OCI-LY1 (cell line): ENCODE measurements around the gene TTC28.

Source experiments
- H2AFZ ChIP-seq: fragments of 200-600 bp; sonication (generic), shearing (Covaris generic); 2 replicates; pipeline ENCODE4 v1.6.0; 2014; ENCODE audit warnings: antibody characterized with exemption, mild to moderate bottlenecking, low read length
- H3F3A ChIP-seq: fragments of 200-600 bp; sonication (generic), shearing (Covaris generic); 2 replicates; pipeline ENCODE4 v1.6.0; 2014; ENCODE audit warnings: mild to moderate bottlenecking, antibody characterized with exemption, low read length, moderate library complexity; ENCODE audit not compliant: insufficient read depth
- H3K27ac ChIP-seq: fragments of 200-600 bp; sonication (generic); 2 replicates; pipeline ENCODE4 v1.5.1; 2014; ENCODE audit warnings: low read length, mixed run types, mild to moderate bottlenecking, low read depth; ENCODE audit not compliant: poor library complexity, severe bottlenecking
- H3K27me3 ChIP-seq: fragments of 200-600 bp; sonication (generic); 2 replicates; pipeline ENCODE4 v1.6.0; 2014; ENCODE audit warnings: antibody characterized with exemption, mild to moderate bottlenecking, low read length, moderate library complexity; ENCODE audit not compliant: insufficient read depth
- H3K36me3 ChIP-seq: fragments of 200-600 bp; sonication (generic); 2 replicates; pipeline ENCODE4 v1.6.1; 2014; ENCODE audit warnings: mild to moderate bottlenecking, antibody characterized with exemption, low read length, moderate library complexity, mixed read lengths; ENCODE audit not compliant: insufficient read depth
- H3K4me1 ChIP-seq: fragments of 200-600 bp; sonication (generic); 2 replicates; pipeline ENCODE4 v1.5.1; 2014; ENCODE audit warnings: mild to moderate bottlenecking, low read length, moderate library complexity; ENCODE audit not compliant: insufficient read depth, severe bottlenecking
- H3K4me2 ChIP-seq: fragments of 200-600 bp; sonication (generic), shearing (Covaris generic); 2 replicates; pipeline ENCODE4 v1.6.1; 2014; ENCODE audit warnings: low read length
- H3K4me3 ChIP-seq: fragments of 200-600 bp; sonication (generic); 2 replicates; pipeline ENCODE4 v1.5.1; 2014; ENCODE audit warnings: low read length, low read depth, mild to moderate bottlenecking, mixed read lengths; ENCODE audit not compliant: poor library complexity, severe bottlenecking
- H3K79me2 ChIP-seq: fragments of 200-600 bp; shearing (Covaris generic); 2 replicates; pipeline ENCODE4 v1.6.1; 2016; ENCODE audit warnings: mixed run types, low read length, mixed read lengths; ENCODE audit not compliant: insufficient read depth
- H3K9ac ChIP-seq: fragments of 200-600 bp; sonication (generic), shearing (Covaris generic); 2 replicates; pipeline ENCODE4 v1.6.1; 2014; ENCODE audit warnings: mild to moderate bottlenecking, low read length, mixed read lengths
- H3K9me2 ChIP-seq: fragments of 200-600 bp; sonication (generic), shearing (Covaris generic); 2 replicates; pipeline ENCODE4 v1.6.1; 2014; ENCODE audit warnings: low read depth, mild to moderate bottlenecking, low read length, mixed read lengths
- H3K9me3 ChIP-seq: fragments of 200-600 bp; shearing (Covaris generic); 2 replicates; pipeline ENCODE4 v1.6.1; 2014; ENCODE audit warnings: low read length, mixed read lengths
- H4K20me1 ChIP-seq: fragments of 200-600 bp; sonication (generic), shearing (Covaris generic); 2 replicates; pipeline ENCODE4 v1.6.0; 2016; ENCODE audit warnings: mild to moderate bottlenecking, low read length; ENCODE audit not compliant: insufficient read depth
- CTCF ChIP-seq: fragments of 200-600 bp; sonication (generic), shearing (Covaris generic); IDR thresholded peaks from 2 replicates; pipeline ENCODE4 v1.5.1; 2017; ENCODE audit warnings: mild to moderate bottlenecking, antibody characterized with exemption, low read length, moderate library complexity, mixed read lengths
- EZH2 ChIP-seq: fragments of 200-600 bp; sonication (generic), shearing (Covaris generic); IDR thresholded peaks from 2 replicates; pipeline ENCODE4 v1.8.0; 2017; ENCODE audit warnings: borderline replicate concordance, mixed run types, mild to moderate bottlenecking, antibody characterized with exemption, low read length, moderate library complexity, mixed read lengths

The TTC28 gene

GRCh38 chr22:28074526-28074925 is 605.1 kb downstream of the TTC28 start:
- H3K36me3 ChIP-seq = no peaks in the 10 kb centered on the region
- no peaks in the 10 kb centered on the region for H3K27me3 ChIP-seq
- no peak overlapping the region for H3K27ac ChIP-seq
- no peaks in the 10 kb centered on the region for H3K9me3 ChIP-seq
- H3K4me3 ChIP-seq = no peak overlapping the region
- no peaks in the 10 kb centered on the region for H4K20me1 ChIP-seq
- no peak overlapping the region for H2AFZ ChIP-seq
- TF ChIP-seq EZH2 = no peak
- no peak for TF ChIP-seq CTCF
- no peaks in the 10 kb centered on the region for H3F3A ChIP-seq
- H3K9me2 ChIP-seq = no peaks in the 10 kb centered on the region
- H3K4me1 ChIP-seq = no peaks in the 10 kb centered on the region
- no peak overlapping the region for H3K4me2 ChIP-seq
- H3K9ac ChIP-seq = no peak overlapping the region
- H3K79me2 ChIP-seq = no peaks in the 10 kb centered on the region

- H3K4me3 ChIP-seq = no peak overlapping the region
- no peaks in the 10 kb centered on the region for H3K4me1 ChIP-seq
- no peaks in the 10 kb centered on the region for H3F3A ChIP-seq
- no peak overlapping the region for H3K4me2 ChIP-seq
- H3K79me2 ChIP-seq = no peaks in the 10 kb centered on the region
- no peaks in the 10 kb centered on the region for H3K9me3 ChIP-seq
- H3K36me3 ChIP-seq = no peaks in the 10 kb centered on the region
- no peak overlapping the region for H2AFZ ChIP-seq
- H3K27me3 ChIP-seq = no peaks in the 10 kb centered on the region
- H4K20me1 ChIP-seq = no peaks in the 10 kb centered on the region
- no peak overlapping the region for H3K9ac ChIP-seq
- H3K9me2 ChIP-seq = no peaks in the 10 kb centered on the region
- TF ChIP-seq CTCF (no peak), EZH2 (no peak)
- no peak overlapping the region for H3K27ac ChIP-seq
Measured at GRCh38 chr22:28072066-28072465, 607.6 kb downstream of the TTC28 start.

DNA sequence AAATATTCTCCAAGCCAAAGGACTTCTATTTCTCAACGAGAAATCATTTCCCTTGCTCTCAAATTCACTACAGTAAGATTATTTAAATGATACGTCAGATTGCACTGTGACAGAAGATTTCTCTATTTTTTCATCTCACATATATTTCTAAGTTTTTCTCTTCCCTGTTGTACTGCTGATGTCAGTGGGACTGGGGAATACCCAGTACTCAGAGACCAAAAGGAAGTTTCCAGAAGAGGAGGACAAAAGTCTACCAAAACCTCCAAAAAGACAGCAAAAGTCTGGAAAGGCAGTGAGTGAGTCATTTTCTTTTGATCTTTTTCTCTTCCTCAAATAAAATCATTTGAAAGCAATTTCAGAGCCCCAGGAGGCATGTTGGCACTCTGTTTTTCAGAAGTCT is 610.8 kb downstream of the TTC28 start:
- Histone ChIP-seq H3K27me3 (no peaks in the 10 kb centered on the region; the same call in 1 of the 2 replicates), H2AFZ (no peak overlapping the region), H3K4me1 (no peaks in the 10 kb centered on the region), H3K9me2 (no peaks in the 10 kb centered on the region), H3K79me2 (no peaks in the 10 kb centered on the region), H3K27ac (no peak overlapping the region), H3K36me3 (no peaks in the 10 kb centered on the region), H4K20me1 (no peaks in the 10 kb centered on the region), H3K4me3 (no peak overlapping the region), H3F3A (no peaks in the 10 kb centered on the region), H3K4me2 (no peak overlapping the region), H3K9ac (no peak overlapping the region), H3K9me3 (no peaks in the 10 kb centered on the region)
- TF ChIP-seq EZH2 = no peak
- no peak for TF ChIP-seq CTCF
